GM18907 (cell line): ENCODE results near the gene ABCA8.
"Not testable (repeated sequence)": the region's sequence is repeated elsewhere in the genome, so short reads cannot be mapped to it uniquely, and the experiment has no call there.

ENCODE experiments used
- ATAC-seq: cut with Tn5 transposase; IDR thresholded peaks from one replicate; pipeline ENCODE4 v1.9.1; 2021; ENCODE audit warnings: mild to moderate bottlenecking, moderate library complexity; ENCODE audit not compliant: unreplicated experiment

Gene ABCA8

DNA sequence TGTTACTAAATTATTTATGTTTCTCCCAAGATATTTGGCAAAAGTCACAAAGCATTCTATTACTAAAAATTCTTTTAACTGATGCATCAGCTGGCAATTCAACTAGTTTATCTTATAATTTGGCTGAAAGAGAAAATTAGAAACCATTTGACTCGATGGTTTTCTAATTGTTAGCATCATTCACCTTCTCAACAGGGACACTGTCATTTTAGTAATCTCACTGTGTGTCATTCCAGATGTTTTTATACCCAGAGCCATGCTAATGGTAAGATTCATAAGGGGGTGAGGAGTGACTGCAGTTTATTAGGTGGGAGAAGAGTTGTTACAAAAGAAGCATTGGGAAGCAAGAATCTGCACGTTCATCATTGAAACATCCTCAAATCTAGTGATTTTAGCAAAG, 124.9 kb downstream of the ABCA8 start:
- no peak for ATAC-seq

DNA sequence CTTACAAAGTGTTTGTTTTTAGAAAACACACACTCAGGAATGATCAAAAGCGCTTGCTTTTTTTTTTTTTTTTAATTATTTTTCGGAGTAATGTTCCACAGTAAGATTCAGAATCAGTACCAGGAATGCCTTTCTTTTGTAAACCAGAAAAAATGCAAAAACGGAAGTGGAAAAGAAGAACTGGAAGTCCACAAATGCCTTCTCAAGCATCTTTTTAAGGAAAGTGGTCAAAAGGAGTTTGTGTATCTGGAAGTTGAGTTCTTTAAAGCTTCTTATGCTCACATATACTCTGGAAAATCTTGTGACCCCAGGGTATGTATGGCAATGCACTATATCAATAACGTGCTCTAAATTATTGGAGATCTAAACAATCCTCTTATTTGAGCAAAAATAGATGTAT, 126.0 kb downstream of the ABCA8 start:
- ATAC-seq = no peak

DNA sequence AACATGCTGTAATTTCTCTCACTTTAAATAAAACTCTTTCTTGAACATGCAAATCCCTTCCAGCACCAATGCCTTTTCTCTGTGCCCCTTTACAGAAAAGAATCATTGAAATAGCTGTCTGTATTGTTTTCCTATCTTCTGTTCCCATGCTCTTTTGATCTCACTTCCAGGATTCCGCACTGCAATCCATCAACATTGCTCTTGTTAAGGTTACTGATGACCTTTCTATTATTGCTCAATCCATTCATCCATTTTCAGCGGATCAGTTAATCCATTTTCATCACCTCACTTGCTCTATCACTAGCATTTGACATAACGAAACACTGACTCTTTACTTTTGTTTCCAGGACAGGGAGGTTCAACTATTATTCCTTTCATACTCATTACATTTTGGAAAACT, 130.5 kb downstream of the ABCA8 start:
- no peak for ATAC-seq

DNA sequence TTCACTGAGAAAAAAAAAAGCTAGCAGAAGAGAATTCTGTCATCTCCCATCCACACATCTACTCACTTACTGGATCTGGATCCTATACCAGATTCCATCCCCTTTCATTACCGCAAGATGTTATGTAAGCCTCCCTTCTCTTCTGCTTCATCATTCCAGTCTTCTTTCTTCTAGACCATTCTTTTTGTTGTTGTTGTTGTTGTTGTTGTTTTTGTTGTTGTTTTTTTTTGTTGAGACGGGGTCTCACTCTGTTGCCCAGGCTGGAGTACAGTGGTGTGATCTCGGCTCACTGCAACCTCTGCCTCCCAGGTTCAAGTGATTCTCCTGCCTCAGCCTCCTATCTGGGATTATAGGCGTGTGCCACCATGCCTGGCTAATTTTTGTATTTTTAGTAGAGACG, 131.0 kb downstream of the ABCA8 start:
- ATAC-seq = not testable (repeated sequence)

DNA sequence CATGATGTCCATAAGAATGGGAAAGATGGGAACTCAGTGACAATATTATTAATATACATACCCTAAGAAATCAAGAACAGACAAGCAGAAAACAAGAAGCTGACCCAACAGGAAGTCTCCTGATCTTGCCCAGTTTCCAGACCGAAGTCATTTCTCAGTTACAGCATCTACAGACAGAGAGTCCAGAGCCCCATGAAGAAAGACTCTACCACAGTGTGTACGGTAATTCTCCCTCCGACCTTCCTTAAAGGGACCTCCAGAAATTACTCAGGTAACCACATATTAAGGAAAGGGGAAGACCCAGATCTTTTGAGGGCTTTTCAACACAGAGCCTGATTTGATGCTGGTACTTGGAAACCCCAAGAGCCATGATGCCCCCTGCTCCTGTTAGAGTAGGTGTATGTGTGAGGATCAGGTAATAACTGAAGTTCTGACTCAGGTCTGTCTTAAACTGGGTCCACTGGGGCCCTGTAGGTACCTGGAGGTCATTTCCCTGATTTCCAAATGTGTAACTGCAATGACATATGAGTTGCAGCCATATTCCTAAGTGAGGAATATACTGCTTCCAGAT, 132.4 kb downstream of the ABCA8 start:
- ATAC-seq = no peak

DNA sequence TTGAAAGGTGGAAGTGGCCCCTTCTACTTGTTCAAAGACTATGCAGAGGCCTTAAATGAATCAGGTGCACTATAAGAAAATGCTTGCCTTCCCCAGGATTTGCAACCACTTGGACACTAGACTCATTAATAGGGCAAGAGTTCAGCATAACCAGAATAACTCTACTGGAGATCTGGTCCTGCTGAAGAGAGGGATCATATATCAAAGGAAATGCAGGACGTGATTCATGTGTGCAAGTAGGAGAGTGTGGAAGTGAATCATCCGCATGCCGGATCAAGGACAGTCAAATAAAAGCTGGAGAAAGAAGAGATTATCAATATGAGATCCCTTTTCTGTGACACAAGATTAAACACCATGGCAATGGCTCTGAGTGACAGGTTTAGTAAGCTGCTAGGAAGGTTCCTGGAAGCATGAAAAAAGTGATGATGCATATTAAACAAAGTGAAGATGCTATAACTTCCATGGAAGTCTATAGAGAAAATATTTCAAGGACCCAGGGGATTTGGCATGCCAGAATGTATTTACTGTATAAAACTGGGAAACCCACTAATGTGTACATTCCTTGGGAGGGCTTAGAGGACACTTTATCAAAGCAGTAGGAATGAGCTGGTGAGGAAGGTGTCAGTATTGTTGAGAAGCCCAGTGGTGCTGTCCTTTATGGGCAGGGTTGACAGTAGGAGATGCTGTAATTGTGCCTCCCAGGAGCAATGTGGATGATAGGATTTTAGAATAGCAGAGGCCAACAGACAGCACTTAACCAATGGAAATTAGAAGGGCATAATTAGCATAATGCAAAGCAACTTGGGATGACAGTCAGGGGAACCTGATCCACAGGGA, 133.1 kb downstream of the ABCA8 start:
- no peak for ATAC-seq

DNA sequence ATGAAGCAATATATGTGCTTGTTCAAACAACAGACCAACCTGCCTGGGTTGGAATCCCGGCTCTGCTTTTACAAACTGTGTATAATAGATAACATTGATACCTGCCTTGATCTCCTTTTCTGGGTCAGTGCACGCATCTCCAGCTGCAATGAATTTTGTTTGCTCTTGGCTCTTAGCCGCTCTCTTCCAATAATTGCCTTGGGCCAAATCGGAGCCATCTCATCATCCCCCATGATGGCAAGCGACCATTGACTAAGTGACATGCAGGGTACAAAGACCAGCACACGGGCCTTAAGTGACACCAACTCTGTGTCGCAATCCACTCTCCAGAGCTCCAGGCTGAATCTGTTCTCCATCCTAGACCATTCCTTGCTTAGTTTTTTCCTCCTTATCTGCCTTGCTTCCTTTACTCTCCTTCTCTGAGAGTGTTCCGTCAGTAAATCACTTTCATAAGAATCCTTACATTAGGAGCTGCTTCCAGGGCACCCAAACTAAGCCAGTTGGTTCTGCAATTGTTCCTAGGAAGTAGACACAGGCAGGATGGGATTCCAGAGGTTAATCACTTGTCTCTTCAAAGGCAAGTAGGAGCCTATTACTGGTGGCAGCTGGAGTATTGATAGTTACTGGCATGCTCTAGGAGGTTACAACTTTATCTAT, 134.2 kb downstream of the ABCA8 start:
- no peak for ATAC-seq

DNA sequence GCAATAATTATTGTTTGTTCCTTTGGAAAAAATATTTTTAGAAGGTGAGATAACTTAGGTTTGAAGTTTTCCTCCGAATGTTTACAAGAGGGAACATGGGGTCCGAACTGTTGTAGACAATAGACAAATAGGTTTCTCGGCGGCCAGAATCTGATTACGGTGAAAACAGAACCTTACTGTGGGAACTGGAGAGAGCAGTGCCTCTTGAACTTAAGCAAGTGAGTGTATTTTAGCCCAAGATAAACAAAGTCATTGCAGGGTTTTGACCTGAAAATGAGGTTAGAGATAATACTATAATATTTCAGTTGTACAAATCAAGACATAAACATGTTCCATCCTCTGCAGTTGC, 134.7 kb downstream of the ABCA8 start:
- no peak for ATAC-seq

DNA sequence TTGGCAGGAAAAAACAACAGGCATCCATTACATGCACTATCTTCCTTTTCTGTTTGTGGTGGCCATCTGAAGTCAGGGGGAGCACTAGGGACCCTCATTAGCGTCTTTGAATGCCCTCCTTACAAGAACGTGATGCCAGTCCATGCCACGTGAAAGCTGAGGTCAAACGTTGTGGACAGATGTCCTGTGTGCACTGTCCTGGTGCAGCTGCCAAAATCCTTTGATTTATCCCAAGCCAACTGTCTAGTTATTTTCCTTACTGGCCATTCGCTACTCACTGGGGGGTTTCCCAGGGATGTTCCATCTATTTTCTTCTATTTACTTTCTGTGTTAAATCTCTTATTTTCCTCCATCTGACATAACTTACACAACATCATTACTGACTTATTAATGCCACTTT, 135.7 kb downstream of the ABCA8 start:
- ATAC-seq = no peak
